PC-3 (cell line): ENCODE measurements around the gene OLIG2. TPM values are rescaled to one million over a fixed set of nuclear protein-coding genes. Genes with fewer than 3 reads are reported as not detected.

ENCODE experiments used
- ATAC-seq: fragments of 200-7000 bp; cut with Tn5 transposase; 2 replicates; pipeline ENCODE4 v1.9.1; 2020; ENCODE audit warnings: mild to moderate bottlenecking, moderate library complexity
- BruUV-seq: library from RNA; stranded (reverse); fragments of 400-500 nt; replicated peaks from 2 replicates; lab custom pipeline; 2021; lab: Mats Ljungman, UMichigan
- CTCF ChIA-PET: fragments of 300-600 bp; sonication (Branson Sonifier 250); formaldehyde crosslinking; loops from one replicate; lab custom pipeline; 2022; ENCODE audit warnings: antibody characterized with exemption; lab: Charles Lee
- POLR2A ChIA-PET: fragments of 300-600 bp; sonication (Branson Sonifier 250); formaldehyde crosslinking; loops from one replicate; lab custom pipeline; 2022; ENCODE audit warnings: antibody characterized with exemption; ENCODE audit not compliant: unreplicated experiment; lab: Charles Lee
- DNase-seq: peaks from one replicate; pipeline ENCODE4 v3.0.0-alpha.2; 2015
- H2AFZ ChIP-seq: fragments of 300-600 bp; sonication (generic); 2 replicates; pipeline ENCODE4 v1.6.0; 2016; ENCODE audit warnings: antibody characterized with exemption, low read length
- H3F3A ChIP-seq: fragments of 300-600 bp; sonication (generic); one replicate; pipeline ENCODE4 v1.6.0; 2017; ENCODE audit warnings: antibody characterized with exemption, low read length, control low read depth, mild to moderate bottlenecking; ENCODE audit not compliant: unreplicated experiment
- H3K27ac ChIP-seq: fragments of 300-600 bp; sonication (generic); 2 replicates; pipeline ENCODE4 v1.5.1; 2016; ENCODE audit warnings: mild to moderate bottlenecking, low read length
- H3K27me3 ChIP-seq: fragments of 300-600 bp; sonication (generic); 2 replicates; pipeline ENCODE4 v1.6.1; 2016; ENCODE audit warnings: low read length, mixed read lengths
- H3K36me3 ChIP-seq: fragments of 300-600 bp; sonication (generic); 2 replicates; pipeline ENCODE4 v1.6.1; 2016; ENCODE audit warnings: low read depth, mixed run types, low read length, mixed read lengths
- H3K4me1 ChIP-seq: fragments of 300-600 bp; sonication (generic); 2 replicates; pipeline ENCODE4 v1.5.1; 2016; ENCODE audit warnings: low read length; ENCODE audit not compliant: insufficient read depth
- H3K4me2 ChIP-seq: fragments of 300-600 bp; sonication (generic); 2 replicates; pipeline ENCODE4 v1.6.0; 2016; ENCODE audit warnings: low read length
- H3K4me3 ChIP-seq: fragments of 300-600 bp; sonication (generic); 2 replicates; pipeline ENCODE4 v1.5.1; 2016; ENCODE audit warnings: mild to moderate bottlenecking, low read length, mixed read lengths
- H3K79me2 ChIP-seq: fragments of 300-600 bp; sonication (generic); 2 replicates; pipeline ENCODE4 v1.6.1; 2017; ENCODE audit warnings: low read length, mixed read lengths
- H3K9ac ChIP-seq: fragments of 300-600 bp; sonication (generic); 2 replicates; pipeline ENCODE4 v1.6.0; 2016; ENCODE audit warnings: mild to moderate bottlenecking, low read length
- H3K9me2 ChIP-seq: fragments of 300-600 bp; sonication (generic); replicated peaks from 2 replicates; pipeline ENCODE4 v1.6.1; 2016; ENCODE audit warnings: mixed run types, low read length, mixed read lengths
- H3K9me3 ChIP-seq: fragments of 300-600 bp; sonication (generic); 2 replicates; pipeline ENCODE4 v1.6.1; 2016; ENCODE audit warnings: low read length, mixed read lengths
- H4K20me1 ChIP-seq: fragments of 300-600 bp; sonication (generic); 2 replicates; pipeline ENCODE4 v1.6.1; 2016; ENCODE audit warnings: low read length, mixed read lengths
- CTCF ChIP-seq: fragments of 300-600 bp; sonication (generic); conservative IDR thresholded peaks from 2 replicates; pipeline ENCODE4 v1.5.1; 2017; ENCODE audit warnings: antibody characterized with exemption, low read depth, mild to moderate bottlenecking, low read length
- EZH2 ChIP-seq: fragments of 300-600 bp; sonication (generic); IDR thresholded peaks from one replicate; pipeline ENCODE4 v1.6.1; 2017; ENCODE audit warnings: antibody characterized with exemption, mild to moderate bottlenecking, low read length; ENCODE audit not compliant: unreplicated experiment
- EZH2phosphoT487 ChIP-seq: fragments of 300-600 bp; sonication (generic); IDR thresholded peaks from 2 replicates; pipeline ENCODE4 v1.6.1; 2018; ENCODE audit warnings: mild to moderate bottlenecking, antibody characterized with exemption, low read length, borderline replicate concordance
- intact Hi-C: fragments of 100-400 bp; cut with micrococcal nuclease; formaldehyde crosslinking; loops from 2 replicates; pipeline ENCODE4 v1.9.0; 2023
- total RNA-seq: library from RNA; depleted of rRNA; stranded (reverse); fragments of >200 nt; gene quantifications from 2 replicates; pipeline ENCODE4 v1.2.3, GENCODE V29; 2014

The OLIG2 gene
- total RNA-seq, 1 experiment from 2014 or later, result not detected

DNA sequence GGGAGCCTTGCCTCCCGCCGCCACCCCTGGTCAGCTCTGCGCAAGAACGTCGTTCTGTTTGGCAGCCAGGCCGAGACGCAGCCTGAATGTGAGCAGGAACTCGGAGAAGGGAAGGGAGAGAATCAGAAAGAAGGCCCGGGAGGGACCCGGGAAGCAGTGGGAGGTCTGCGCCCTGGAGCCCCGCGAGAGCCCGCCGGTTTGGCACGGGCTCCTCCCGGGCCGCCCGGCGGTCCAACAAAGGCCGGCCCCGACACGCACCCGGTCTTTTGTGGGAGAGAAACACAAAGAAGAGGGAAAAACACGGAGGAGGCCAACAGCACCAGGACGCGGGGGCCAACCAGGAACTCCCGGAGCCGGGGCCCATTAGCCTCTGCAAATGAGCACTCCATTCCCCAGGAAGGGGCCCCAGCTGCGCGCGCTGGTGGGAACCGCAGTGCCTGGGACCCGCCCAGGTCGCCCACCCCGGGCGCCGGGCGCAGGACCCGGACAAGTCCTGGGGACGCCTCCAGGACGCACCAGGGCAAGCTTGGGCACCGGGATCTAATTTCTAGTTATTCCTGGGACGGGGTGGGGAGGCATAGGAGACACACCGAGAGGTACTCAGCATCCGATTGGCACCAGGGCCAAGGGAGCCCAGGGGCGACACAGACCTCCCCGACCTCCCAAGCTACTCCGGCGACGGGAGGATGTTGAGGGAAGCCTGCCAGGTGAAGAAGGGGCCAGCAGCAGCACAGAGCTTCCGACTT is 2.7 kb upstream of the OLIG2 start:
- H3K79me2 ChIP-seq, result no peaks in the 10 kb centered on the region
- no peak overlapping the region for H3K9ac ChIP-seq
- BruUV-seq, result no TSS peak
- H2AFZ ChIP-seq, result peak overlapping the region; percentile 43
- ChIA-PET CTCF (no interaction called here), POLR2A (no interaction called here)
- H3K27me3 ChIP-seq, result peaks cover 70% of the 10 kb centered on the region
- H3K4me2 ChIP-seq, result peak overlapping the region; percentile 42
- H3K9me2 ChIP-seq, result no peaks in the 10 kb centered on the region
- no peak for ATAC-seq
- no peak for DNase-seq
- H3K4me1 ChIP-seq, result no peaks in the 10 kb centered on the region
- 0 out of 2 replicates have a peak overlapping the region, but pooled peaks have one; percentile 14 for H3K4me3 ChIP-seq
- intact Hi-C loops, result no loop called here
- no peaks in the 10 kb centered on the region for H3K36me3 ChIP-seq
- H3F3A ChIP-seq, result no peaks in the 10 kb centered on the region
- H3K9me3 ChIP-seq, result no peaks in the 10 kb centered on the region
- H4K20me1 ChIP-seq, result no peaks in the 10 kb centered on the region
- no peak overlapping the region for H3K27ac ChIP-seq
- no peak for TF ChIP-seq EZH2
- TF ChIP-seq CTCF, result no peak
- TF ChIP-seq EZH2phosphoT487, result no peak

GRCh38 chr21:33023574-33024200 is 2.0 kb upstream of the OLIG2 start:
- H3K4me2 ChIP-seq, result no peak overlapping the region; the same call in 1 of the 2 replicates
- no peak for TF ChIP-seq EZH2phosphoT487
- TF ChIP-seq EZH2, result no peak
- no peak for TF ChIP-seq CTCF
- no peaks in the 10 kb centered on the region for H3K9me3 ChIP-seq
- H3K9me2 ChIP-seq, result no peaks in the 10 kb centered on the region
- H2AFZ ChIP-seq, result no peak overlapping the region
- H3K79me2 ChIP-seq, result no peaks in the 10 kb centered on the region
- H3K36me3 ChIP-seq, result no peaks in the 10 kb centered on the region
- ChIA-PET CTCF (no interaction called here), POLR2A (no interaction called here)
- H3F3A ChIP-seq, result no peaks in the 10 kb centered on the region
- ATAC-seq (no peak), DNase-seq (no peak)
- H3K27ac ChIP-seq, result no peak overlapping the region
- H3K4me1 ChIP-seq, result no peaks in the 10 kb centered on the region
- no TSS peak for BruUV-seq
- intact Hi-C loops, result no loop called here
- no peaks in the 10 kb centered on the region for H4K20me1 ChIP-seq
- H3K4me3 ChIP-seq, result no peak overlapping the region
- no peak overlapping the region for H3K9ac ChIP-seq
- H3K27me3 ChIP-seq, result peaks cover 70% of the 10 kb centered on the region
